Measurements from ENCODE around the gene COL20A1.
"Not testable (repeated sequence)": the region's sequence is repeated elsewhere in the genome, so short reads cannot be mapped to it uniquely, and the experiment has no call there.

GRCh38 chr20:63305933-63306672 lies 13.1 kb downstream of the COL20A1 start:
- not testable (repeated sequence) for TF ChIP-seq ZNF720 (CRISPR knock-in tag; IDR thresholded peaks at IDR 0.05); CTCF (CRISPR knock-in tag; IDR thresholded peaks at IDR 0.05); THRA (CRISPR knock-in tag; IDR thresholded peaks at IDR 0.05; ENCODE audit: borderline replicate concordance); HHEX (CRISPR knock-in tag; IDR thresholded peaks at IDR 0.05); POLR2A (IDR thresholded peaks at IDR 0.05; ENCODE audit: insufficient read depth in 1 of 2, low read depth in 2 of 2, low read length in 2 of 2); NR2F1 (CRISPR knock-in tag; IDR thresholded peaks at IDR 0.05); ZNF253 (CRISPR knock-in tag; IDR thresholded peaks at IDR 0.05; ENCODE audit: borderline replicate concordance); TBL1XR1 (IDR thresholded peaks at IDR 0.05; ENCODE audit: borderline replicate concordance, low read length, partially characterized antibody); SIN3A (IDR thresholded peaks at IDR 0.05; ENCODE audit: borderline replicate concordance, low read depth, low read length)
